OCI-LY3 (cell line): ENCODE data around the gene SH3PXD2B.
"Not testable (repeated sequence)": the region's sequence is repeated elsewhere in the genome, so short reads cannot be mapped to it uniquely, and the experiment has no call there.

Source experiments
- H2AFZ ChIP-seq: fragments of 200-600, 300-600 bp; shearing (Covaris generic); 2 replicates; pipeline ENCODE4 v1.6.0; 2014; ENCODE audit warnings: antibody characterized with exemption, low read depth, low read length
- H3K27ac ChIP-seq: fragments of 200-600, 300-600 bp; sonication (generic); 2 replicates; pipeline ENCODE4 v1.5.1; 2014; ENCODE audit warnings: mild to moderate bottlenecking, low read length, moderate library complexity, mixed read lengths
- H3K27me3 ChIP-seq: fragments of 200-600, 300-600 bp; sonication (generic); 2 replicates; pipeline ENCODE4 v1.6.1; 2014; ENCODE audit warnings: low read depth, low read length, mixed read lengths
- H3K36me3 ChIP-seq: fragments of 200-600, 300-600 bp; sonication (generic); replicated peaks from 2 replicates; pipeline ENCODE3; 2014; ENCODE audit warnings: low read depth, low read length, mixed read lengths
- H3K4me1 ChIP-seq: fragments of 300-600, 200-600 bp; sonication (generic); 2 replicates; pipeline ENCODE4 v1.6.1; 2014; ENCODE audit warnings: low read length, mixed read lengths
- H3K4me2 ChIP-seq: fragments of 200-600, 300-600 bp; sonication (generic); 2 replicates; pipeline ENCODE4 v1.6.1; 2014; ENCODE audit warnings: low read length, mixed read lengths
- H3K4me3 ChIP-seq: fragments of 300-600, 200-600 bp; sonication (generic); 2 replicates; pipeline ENCODE4 v1.5.1; 2014; ENCODE audit warnings: antibody characterized with exemption, mild to moderate bottlenecking, low read length, moderate library complexity
- H3K79me2 ChIP-seq: fragments of 300-600, 200-600 bp; shearing (Covaris generic); 2 replicates; pipeline ENCODE4 v1.6.1; 2014; ENCODE audit warnings: mild to moderate bottlenecking, low read length, mixed read lengths
- H3K9ac ChIP-seq: fragments of 300-600, 200-600 bp; shearing (Covaris generic); 2 replicates; pipeline ENCODE4 v1.6.0; 2014; ENCODE audit warnings: mild to moderate bottlenecking, low read length, moderate library complexity
- H3K9me3 ChIP-seq: fragments of 200-600, 300-600 bp; shearing (Covaris generic); 2 replicates; pipeline ENCODE4 v1.6.1; 2014; ENCODE audit warnings: low read length, mixed read lengths; ENCODE audit not compliant: insufficient read depth
- H4K20me1 ChIP-seq: fragments of 200-600, 300-600 bp; sonication (generic); 2 replicates; pipeline ENCODE4 v1.6.1; 2016; ENCODE audit warnings: low read length, mixed read lengths; ENCODE audit not compliant: insufficient read depth
- CTCF ChIP-seq: fragments of 200-600, 300-600 bp; sonication (generic); IDR thresholded peaks from 2 replicates; pipeline ENCODE4 v1.5.1; 2014; ENCODE audit warnings: antibody characterized with exemption, low read length, low read depth
- EZH2phosphoT487 ChIP-seq: fragments of 200-600 bp; shearing (Covaris generic); IDR thresholded peaks from 2 replicates; pipeline ENCODE4 v1.6.1; 2018; ENCODE audit warnings: antibody characterized with exemption, mixed run types, low read depth

SH3PXD2B gene

DNA sequence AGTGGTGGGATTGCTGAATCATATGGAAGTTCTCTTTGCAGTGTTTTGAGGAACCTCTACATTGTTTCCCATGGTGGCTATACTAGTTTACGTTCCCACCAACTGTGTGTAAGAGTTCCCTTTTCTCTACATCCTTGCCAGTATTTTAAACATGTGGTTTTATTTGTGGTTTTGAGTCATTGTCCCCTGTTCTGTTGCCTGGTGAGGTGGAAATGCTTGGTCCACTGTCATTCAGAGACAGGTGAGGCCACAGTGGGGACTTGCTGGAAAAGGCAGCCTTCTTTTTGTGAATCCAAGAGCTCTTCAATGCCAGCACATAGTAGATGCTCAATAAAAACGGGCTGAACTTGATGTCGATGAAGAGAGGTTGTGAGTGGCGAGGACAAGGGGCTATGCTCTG, 44.2 kb downstream of the SH3PXD2B start:
- Histone ChIP-seq H2AFZ (no peak overlapping the region), H3K36me3 (no peaks in the 10 kb centered on the region), H3K4me3 (no peak overlapping the region), H3K9me3 (no peaks in the 10 kb centered on the region), H3K27ac (no peak overlapping the region), H3K27me3 (peaks cover 28% of the 10 kb centered on the region), H3K4me1 (peaks cover 9% of the 10 kb centered on the region), H3K79me2 (no peaks in the 10 kb centered on the region), H3K4me2 (no peak overlapping the region), H4K20me1 (no peaks in the 10 kb centered on the region), H3K9ac (no peak overlapping the region)
- TF ChIP-seq EZH2phosphoT487 (no peak), CTCF (no peak)

DNA sequence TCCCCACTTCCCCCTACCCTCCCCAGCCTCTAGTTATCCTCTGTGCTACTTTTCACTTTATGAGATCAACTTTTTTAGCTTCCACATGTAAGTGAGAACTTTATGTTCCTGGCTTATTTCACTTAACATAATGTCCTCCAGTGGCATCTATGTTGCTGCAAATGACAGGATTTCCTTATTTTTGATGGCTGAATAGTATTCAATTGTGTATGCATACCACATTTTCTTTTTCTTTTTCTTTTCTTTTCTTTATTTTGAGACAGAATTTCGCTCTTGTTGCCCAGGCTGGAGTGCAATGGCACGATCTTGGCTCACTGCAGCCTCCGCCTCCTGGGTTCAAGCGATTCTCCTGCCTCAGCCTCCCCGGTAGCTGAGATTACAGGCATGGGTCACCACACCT, 44.8 kb downstream of the SH3PXD2B start:
- H3K4me2 ChIP-seq, H3K79me2 ChIP-seq, H3K36me3 ChIP-seq, H3K9me3 ChIP-seq, H3K4me3 ChIP-seq, H4K20me1 ChIP-seq, H2AFZ ChIP-seq, H3K9ac ChIP-seq, H3K4me1 ChIP-seq, H3K27ac ChIP-seq: not testable (repeated sequence)
- H3K27me3 ChIP-seq: peaks cover 34% of the 10 kb centered on the region

DNA sequence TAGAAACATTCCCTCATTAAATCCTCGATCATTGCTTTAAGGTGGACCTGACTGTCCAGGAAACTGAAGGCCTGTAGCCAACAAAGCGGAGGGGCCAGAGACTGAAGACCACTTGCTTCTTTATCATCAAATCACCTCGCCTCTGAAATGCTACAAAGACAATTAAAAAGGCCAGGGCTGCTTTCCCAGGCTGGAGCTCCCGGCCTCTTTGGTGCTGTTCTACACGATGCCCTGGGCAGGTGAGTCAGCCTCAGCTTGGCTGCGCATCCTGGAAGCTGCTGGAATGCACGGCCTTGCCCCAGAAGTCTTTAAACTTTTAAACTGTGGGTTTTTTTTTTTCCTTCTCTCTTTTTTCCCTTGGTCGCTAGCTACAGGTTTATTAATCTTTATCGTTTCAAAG, 46.5 kb downstream of the SH3PXD2B start:
- Histone ChIP-seq H3K9me3 (no peaks in the 10 kb centered on the region), H2AFZ (no peak overlapping the region), H3K79me2 (no peaks in the 10 kb centered on the region), H3K4me3 (no peak overlapping the region), H3K27me3 (peaks cover 47% of the 10 kb centered on the region), H3K27ac (no peak overlapping the region), H3K9ac (no peak overlapping the region), H3K4me2 (no peak overlapping the region), H4K20me1 (no peaks in the 10 kb centered on the region), H3K36me3 (no peaks in the 10 kb centered on the region), H3K4me1 (peaks cover 3% of the 10 kb centered on the region)
- TF ChIP-seq EZH2phosphoT487 (no peak), CTCF (no peak)

- TF ChIP-seq CTCF (no peak), EZH2phosphoT487 (no peak)
- Histone ChIP-seq H3K27ac (no peak overlapping the region), H3K4me3 (no peak overlapping the region), H3K36me3 (no peaks in the 10 kb centered on the region), H3K4me1 (no peaks in the 10 kb centered on the region), H3K9me3 (no peaks in the 10 kb centered on the region), H3K79me2 (no peaks in the 10 kb centered on the region), H4K20me1 (no peaks in the 10 kb centered on the region), H3K4me2 (no peak overlapping the region), H2AFZ (no peak overlapping the region), H3K9ac (no peak overlapping the region), H3K27me3 (peaks cover 50% of the 10 kb centered on the region)
These were observed 47.1 kb downstream of the SH3PXD2B start for GRCh38 chr5:172407241-172407691.
